ENCODE measurements around the gene HIPK1. TPM values are rescaled to one million over a fixed set of nuclear protein-coding genes. Genes with fewer than 3 reads are reported as not detected.
A peak's percentile ranks its signal among the peaks of the same experiment; 100 is the strongest.

Gene HIPK1
- total RNA-seq, 1 donor from 2014 or later: 52.2 TPM

DNA sequence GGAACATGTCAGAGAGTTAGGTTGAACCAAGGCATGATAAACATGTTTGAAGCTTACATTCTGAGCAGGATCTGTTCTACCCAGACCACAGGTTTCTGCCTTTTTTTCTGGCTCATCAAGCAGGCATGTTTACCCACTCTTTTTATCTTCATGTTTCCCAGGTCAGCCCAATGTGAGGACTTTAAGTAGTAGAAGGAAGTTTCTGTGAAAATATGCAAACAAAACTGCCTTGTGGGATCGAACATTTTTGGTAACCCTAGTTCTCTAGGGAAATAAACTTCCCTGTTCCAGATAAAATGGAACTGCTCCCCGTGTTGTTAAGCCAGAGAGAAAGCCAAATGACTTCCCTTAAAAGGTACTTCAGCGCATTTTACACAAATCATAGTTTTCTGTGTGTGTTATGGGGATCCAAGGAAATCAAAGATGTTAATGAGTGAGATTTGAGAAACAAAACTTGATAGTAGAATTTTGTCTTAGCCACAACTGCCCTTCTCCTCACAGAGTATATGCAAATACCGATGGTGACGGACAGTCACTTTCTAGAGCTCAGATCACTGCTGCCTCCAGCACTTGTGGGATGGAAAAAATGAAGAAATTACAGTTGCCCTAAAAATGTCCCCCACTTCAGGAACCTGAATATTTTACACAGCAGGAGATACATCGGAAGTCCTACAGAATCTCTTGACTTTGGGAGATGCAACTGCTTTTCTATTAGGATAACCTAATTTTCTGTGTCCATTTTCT, 765 bp upstream of the HIPK1 start:
- no peak for DNase-seq
- Histone ChIP-seq H3K4me1 (peaks cover 56% of the 10 kb centered on the region), H3K27ac (replicated peaks) (peak overlapping the region; percentile 97), H3K4me3 (peak overlapping the region; percentile 96), H3K9me3 (replicated peaks) (no peaks in the 10 kb centered on the region), H3K36me3 (no peaks in the 10 kb centered on the region), H3K27me3 (ENCODE audit: low read depth) (no peaks in the 10 kb centered on the region)
- intact Hi-C loops (cut with micrococcal nuclease): no loop called here
- TF ChIP-seq, protein P1, sequence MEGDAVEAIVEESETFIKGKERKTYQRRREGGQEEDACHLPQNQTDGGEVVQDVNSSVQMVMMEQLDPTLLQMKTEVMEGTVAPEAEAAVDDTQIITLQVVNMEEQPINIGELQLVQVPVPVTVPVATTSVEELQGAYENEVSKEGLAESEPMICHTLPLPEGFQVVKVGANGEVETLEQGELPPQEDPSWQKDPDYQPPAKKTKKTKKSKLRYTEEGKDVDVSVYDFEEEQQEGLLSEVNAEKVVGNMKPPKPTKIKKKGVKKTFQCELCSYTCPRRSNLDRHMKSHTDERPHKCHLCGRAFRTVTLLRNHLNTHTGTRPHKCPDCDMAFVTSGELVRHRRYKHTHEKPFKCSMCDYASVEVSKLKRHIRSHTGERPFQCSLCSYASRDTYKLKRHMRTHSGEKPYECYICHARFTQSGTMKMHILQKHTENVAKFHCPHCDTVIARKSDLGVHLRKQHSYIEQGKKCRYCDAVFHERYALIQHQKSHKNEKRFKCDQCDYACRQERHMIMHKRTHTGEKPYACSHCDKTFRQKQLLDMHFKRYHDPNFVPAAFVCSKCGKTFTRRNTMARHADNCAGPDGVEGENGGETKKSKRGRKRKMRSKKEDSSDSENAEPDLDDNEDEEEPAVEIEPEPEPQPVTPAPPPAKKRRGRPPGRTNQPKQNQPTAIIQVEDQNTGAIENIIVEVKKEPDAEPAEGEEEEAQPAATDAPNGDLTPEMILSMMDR (IDR thresholded peaks at IDR 0.05; ENCODE audit: borderline replicate concordance): no peak

DNA sequence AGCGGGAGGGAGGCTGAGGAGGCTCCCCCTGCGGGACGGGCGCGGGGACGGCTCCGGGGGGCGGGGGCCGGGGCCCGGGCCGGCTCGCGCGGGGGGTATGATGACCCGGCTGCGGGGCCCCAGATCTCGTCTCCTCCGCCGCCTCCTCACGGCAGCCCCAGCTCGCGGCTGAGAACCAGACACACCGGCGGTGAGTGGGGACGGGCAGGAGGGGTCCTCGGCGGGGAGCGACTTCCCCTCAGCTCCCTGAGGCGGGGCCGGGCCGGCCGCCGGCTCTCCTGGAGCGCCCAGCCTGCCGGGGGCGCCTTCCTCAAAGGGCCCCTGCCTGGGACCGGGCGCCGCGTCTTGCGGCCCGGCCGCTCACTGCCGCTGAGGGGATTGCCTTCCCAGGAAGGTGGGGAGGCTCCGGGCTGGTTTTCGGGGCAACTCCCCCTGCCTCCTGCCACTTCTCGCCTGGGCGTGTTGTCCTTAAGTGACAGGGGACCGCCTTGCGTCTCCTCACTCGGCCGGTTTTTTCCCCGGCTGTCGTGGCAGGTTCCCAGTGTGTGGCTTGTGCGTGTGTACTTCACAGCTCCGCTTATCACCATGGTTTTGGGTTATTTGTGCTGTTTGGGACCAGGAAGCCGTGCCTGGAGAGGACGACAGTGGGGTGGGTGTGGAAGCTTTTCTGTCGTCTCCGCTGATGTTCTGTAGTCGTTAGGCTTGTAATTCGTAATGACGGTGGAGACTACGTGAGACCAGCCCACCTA, 800 bp downstream of the HIPK1 start:
- Histone ChIP-seq H3K4me1 (peaks cover 72% of the 10 kb centered on the region), H3K27me3 (ENCODE audit: low read depth) (no peaks in the 10 kb centered on the region), H3K36me3 (no peaks in the 10 kb centered on the region), H3K4me3 (peak overlapping the region; percentile 96), H3K27ac (replicated peaks) (peak overlapping the region; percentile 97), H3K9me3 (replicated peaks) (no peaks in the 10 kb centered on the region)
- TF ChIP-seq, protein P1 (IDR thresholded peaks at IDR 0.05; ENCODE audit: borderline replicate concordance): no peak
- intact Hi-C loops (cut with micrococcal nuclease): loop anchor here (2.0 kb wide), 1 partner anchor 25 kb away; the partner anchor contains the start of genes AP4B1 and DCLRE1B
- peak; percentile 31 for DNase-seq

DNA sequence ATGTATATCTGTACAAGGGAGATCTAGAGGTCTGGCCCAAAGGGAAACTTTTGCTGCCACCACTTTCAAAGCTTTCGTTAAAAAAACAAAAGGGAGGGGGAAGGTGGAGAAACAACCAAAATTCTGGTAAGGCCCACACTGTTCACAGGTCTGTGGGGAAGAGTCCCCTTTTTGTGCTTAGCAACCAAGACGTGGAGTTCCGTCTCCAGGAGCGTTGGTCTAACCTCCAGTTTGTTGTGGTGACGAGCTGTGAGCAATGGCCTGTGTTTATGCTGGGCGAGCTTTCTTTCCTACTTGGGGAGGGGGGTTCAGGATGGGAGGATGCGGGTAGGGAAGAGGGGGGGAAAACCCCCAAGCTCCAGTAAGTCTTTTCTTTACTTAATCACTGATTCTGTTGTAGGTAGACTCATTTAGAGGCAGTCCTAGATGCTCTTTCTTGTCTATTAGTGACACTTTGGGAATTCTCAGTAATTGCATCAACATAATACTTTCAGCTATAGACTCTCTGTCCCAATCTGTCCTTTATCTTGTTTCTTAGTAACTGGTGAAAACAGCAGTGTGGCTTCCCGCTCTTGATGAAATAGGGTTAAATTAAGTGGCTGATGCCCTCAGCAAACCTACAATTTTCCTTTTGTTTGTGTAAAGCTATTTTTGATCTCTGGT, 1.5 kb downstream of the HIPK1 start:
- intact Hi-C loops (cut with micrococcal nuclease): loop anchor here (2.0 kb wide), 1 partner anchor 26 kb away; the partner anchor contains the start of genes AP4B1 and DCLRE1B
- DNase-seq: no peak

DNA sequence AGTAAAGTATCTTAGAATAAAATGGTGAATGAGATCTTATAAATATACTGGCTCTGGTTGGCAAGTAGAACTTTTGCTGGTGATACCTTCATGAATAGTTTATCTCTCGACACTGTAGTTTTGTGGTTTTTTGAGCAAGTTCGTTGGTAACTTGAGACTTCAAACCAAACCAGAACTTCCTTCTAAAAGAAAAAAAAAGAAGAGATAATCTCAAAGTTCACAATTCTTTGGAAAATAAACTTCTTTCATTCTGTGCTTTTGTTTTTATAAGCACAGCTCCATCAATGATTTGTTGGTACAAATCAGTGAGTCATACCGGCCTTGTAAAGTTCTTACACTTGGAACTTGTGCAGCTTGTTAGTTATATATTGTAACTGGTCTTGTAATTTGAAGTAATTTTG, 2.3 kb downstream of the HIPK1 start:
- no peaks in the 10 kb centered on the region for H3K36me3 ChIP-seq
- no peaks in the 10 kb centered on the region for H3K27me3 ChIP-seq (ENCODE audit: low read depth)
- H3K4me1 ChIP-seq: peaks cover 73% of the 10 kb centered on the region
- no peak for DNase-seq
- H3K4me3 ChIP-seq: peak overlapping the region; percentile 96
- no peaks in the 10 kb centered on the region for H3K9me3 ChIP-seq (replicated peaks)
- intact Hi-C loops (cut with micrococcal nuclease): loop anchor here (2.0 kb wide), 1 partner anchor 27 kb away; the partner anchor contains the start of genes AP4B1 and DCLRE1B
- TF ChIP-seq, protein P1 (IDR thresholded peaks at IDR 0.05; ENCODE audit: borderline replicate concordance): no peak
- H3K27ac ChIP-seq (replicated peaks): peak overlapping the region; percentile 97

More for the DNA sequence above, 1.5 kb downstream of the HIPK1 start:
- no peaks in the 10 kb centered on the region for H3K9me3 ChIP-seq (replicated peaks)
- peak overlapping the region; percentile 96 for H3K4me3 ChIP-seq
- no peaks in the 10 kb centered on the region for H3K27me3 ChIP-seq (ENCODE audit: low read depth)
- no peaks in the 10 kb centered on the region for H3K36me3 ChIP-seq
- peaks cover 72% of the 10 kb centered on the region for H3K4me1 ChIP-seq
- peak overlapping the region; percentile 97 for H3K27ac ChIP-seq (replicated peaks)
- TF ChIP-seq, protein P1 (IDR thresholded peaks at IDR 0.05; ENCODE audit: borderline replicate concordance): no peak

DNA sequence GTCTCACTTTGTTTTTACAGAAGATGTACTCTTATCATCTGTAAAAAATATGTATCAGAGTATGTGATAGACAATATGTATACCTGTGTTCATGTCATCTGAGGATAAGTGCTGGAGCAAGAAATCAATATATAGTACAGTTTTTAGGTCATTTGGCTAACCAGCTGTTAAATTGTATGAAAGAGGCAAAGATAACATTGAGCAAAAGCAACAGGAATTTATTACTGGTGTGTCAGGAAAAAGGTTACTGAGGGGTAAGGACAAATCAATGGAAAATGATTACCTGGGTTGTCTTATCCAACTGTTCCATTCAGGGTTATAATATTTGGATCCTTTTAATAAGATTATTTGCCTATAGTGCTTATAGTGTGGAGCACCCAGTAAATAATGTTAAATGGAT, 4.9 kb downstream of the HIPK1 start:
- DNase-seq: no peak
- Histone ChIP-seq H3K27ac (replicated peaks) (no peak overlapping the region), H3K4me3 (no peak overlapping the region), H3K4me1 (peaks cover 76% of the 10 kb centered on the region), H3K36me3 (no peaks in the 10 kb centered on the region), H3K9me3 (replicated peaks) (no peaks in the 10 kb centered on the region), H3K27me3 (ENCODE audit: low read depth) (no peaks in the 10 kb centered on the region)
- intact Hi-C loops (cut with micrococcal nuclease): no loop called here
- TF ChIP-seq, protein P1 (IDR thresholded peaks at IDR 0.05; ENCODE audit: borderline replicate concordance): no peak
